GM12872 (cell line): ENCODE results near the gene TAL2.

Source experiments
- CTCF ChIP-seq: IDR thresholded peaks from 3 replicates; pipeline ENCODE4 v1.5.1; 2011; ENCODE audit warnings: low read depth, mild to moderate bottlenecking, low read length, moderate library complexity; ENCODE audit not compliant: insufficient read depth

Gene TAL2

DNA sequence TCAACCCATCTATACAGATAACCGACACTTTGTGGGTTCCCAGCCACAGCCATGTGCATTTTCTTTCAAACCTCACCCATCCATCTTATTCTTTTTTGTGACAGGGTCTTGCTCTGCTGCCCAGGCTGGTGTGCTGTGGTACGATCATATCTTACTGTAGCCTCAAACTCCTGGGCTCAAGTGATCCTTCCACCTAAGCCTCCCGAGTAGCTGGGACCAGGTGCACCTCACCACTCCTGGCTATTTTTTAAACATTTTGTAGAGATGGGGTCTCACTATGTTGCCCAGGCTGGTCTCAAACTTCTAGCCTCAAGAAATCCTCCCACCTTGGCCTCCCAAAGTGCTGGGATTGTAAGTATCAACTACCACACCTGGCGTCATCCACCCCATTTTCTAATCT is 24.7 kb downstream of the TAL2 start:
- TF ChIP-seq CTCF = no peak

DNA sequence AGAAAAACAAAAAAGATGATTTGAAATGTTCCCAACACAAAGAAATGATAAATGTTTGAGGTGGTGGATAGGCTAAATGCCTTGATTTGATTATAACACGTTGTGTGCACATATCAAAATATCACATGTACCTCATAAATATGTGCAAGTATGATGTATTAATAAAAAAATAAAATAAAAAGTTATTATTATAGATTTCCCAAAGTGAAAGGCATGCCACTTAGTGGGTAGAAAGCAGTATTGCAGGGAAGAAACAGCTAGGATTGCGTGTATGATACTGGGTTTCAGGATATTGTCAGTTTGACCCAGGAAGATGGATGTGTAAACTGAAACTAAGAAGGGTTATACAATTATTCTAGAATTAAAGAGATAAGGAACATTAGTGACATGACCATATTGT is 28.5 kb downstream of the TAL2 start:
- peak; percentile 36; the same call in 2 of the 3 replicates for TF ChIP-seq CTCF

DNA sequence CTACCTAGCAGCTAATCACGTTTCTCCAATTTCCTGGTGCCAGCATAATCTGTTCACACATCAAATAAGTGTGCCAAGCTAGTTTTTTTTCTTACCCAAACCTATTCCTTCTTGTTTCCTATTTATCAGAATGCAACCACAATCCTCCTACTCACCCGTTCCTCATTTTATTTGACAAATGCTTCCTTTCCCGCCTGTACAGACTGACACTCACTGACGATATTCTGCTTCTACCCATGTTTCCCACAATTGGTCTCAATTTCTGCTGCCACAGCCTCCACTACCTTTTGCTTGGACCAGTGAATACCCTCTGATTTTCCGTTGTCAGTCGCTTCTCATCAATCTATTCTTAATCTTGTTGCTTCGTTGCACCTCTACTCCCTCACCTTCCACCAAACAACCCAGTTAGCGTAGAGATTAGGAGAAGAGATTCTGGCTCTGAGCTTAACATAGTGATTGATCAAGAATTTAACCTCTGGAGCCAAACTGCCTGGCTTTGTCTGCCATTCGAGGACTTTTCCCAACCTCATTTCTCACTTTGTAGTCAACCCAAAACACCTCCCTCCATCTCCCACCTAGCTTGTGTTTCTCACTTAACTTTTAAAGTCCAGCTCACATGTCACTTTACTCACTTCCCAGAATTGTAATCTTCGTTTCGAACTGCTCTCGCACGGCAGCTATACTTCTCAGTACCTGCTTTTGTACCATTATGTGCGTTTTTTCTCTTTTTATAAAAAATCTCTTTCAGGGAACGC is 31.4 kb downstream of the TAL2 start:
- no peak for TF ChIP-seq CTCF

- no peak for TF ChIP-seq CTCF
These were observed 32.1 kb downstream of the TAL2 start, which contains the start of gene TMEM38B for GRCh38 chr9:105694190-105694847. TMEM38B (plus strand) TSS chr9:105694541; CDS start chr9:105694661, 120 bp downstream.

DNA sequence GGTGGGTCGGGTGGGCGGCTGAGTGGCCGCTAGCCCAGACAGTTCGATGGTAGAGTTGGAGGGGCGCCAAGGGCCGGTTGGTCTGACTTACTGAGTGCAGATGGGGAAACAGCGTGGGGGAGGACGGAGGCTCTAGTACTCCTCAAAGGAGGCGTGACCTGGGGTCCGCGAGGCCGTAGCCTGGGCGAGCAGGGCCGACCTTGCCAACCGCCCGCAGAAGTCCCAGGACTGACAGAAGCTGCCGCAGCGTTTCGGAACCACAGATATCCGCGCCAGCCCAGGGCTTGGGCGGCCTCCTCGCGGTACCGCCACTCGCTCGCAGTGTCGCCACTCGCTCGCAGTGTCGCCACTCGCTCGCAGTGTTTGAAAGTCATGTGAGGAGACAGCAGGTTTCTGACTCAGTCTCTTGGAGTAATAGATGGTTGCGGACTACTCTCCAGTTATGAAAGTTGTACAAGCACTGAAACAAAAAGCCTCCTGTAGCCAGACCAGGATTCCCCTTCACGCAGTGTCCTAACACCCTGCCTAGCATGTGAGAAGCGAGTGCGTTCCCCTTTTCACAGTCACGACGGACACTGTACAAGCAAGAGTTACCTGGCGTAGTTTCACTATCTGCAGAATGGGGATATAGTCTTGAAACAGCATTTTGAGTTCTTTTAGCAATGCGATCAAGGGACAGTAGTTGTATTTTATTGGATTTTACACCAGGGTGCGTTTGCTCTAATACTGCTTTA is 32.8 kb downstream of the TAL2 start:
- TF ChIP-seq CTCF = no peak

DNA sequence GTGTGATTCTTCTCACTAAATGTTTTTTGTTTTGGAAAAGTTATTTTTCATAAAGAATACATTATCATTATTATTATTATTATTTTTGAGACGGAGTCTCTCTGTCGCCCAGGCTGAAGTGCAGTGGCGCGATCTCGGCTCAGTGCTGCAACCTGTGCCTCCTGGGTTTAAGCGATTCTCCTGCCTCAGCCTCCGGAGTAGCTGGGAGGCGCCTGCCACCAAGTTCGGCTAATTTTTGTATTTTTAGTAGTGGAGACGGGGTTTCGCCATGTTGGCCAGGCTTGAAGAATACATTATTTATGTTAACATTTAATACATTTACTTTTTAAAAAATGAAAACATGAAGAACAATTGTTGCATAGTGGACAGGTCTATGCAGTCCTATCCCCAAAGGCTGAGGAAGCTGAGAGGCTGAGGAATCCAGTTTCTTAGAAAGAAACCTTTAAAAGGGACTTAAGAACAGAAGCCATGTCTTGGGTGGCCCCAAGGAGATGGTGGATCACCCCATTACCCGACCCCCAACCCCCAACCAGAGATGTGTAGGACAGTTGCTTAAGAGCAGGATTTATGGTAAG is 34.0 kb downstream of the TAL2 start:
- TF ChIP-seq CTCF = no peak

- no peak for TF ChIP-seq CTCF
These were observed 35.6 kb downstream of the TAL2 start for GRCh38 chr9:105697871-105698270.
